Measurements from ENCODE around the gene SOD3.

GRCh38 chr4:24808955-24809354 is 13.6 kb downstream of the SOD3 start:
- TF ChIP-seq PAX5 (IDR thresholded peaks at IDR 0.05; ENCODE audit: borderline replicate concordance, low read depth, low read length) (no peak), ELK1 (IDR thresholded peaks at IDR 0.05; ENCODE audit: low read depth, low read length) (no peak), ATF3 (IDR thresholded peaks at IDR 0.05; ENCODE audit: borderline replicate concordance, extremely low read depth, low read depth, low read length) (no peak), POLR2A (IDR thresholded peaks at IDR 0.05; ENCODE audit: low read depth, low read length) (no peak), EP300 (IDR thresholded peaks at IDR 0.05; ENCODE audit: borderline replicate concordance in 1 of 2, control insufficient read depth in 1 of 2, low read depth in 2 of 2, low read length in 2 of 2) (no peak), IRF4 (IDR thresholded peaks at IDR 0.05; ENCODE audit: low read depth, low read length) (no peak), BRCA1 (IDR thresholded peaks at IDR 0.05; ENCODE audit: low read depth, low read length) (no peak), USF2 (IDR thresholded peaks at IDR 0.05; ENCODE audit: borderline replicate concordance, low read depth, low read length) (no peak)

Data from GM12878 (cell line).